Activated CD8-positive, alpha-beta memory T cell treated with anti-CD3 and anti-CD28 coated beads for 4 hours (primary cell): ENCODE measurements around the gene KIRREL3.

Experiments
- DNase-seq, 2 donors: peaks; one replicate each; pipeline ENCODE4 v3.0.0-alpha.2; 2020; ENCODE audit warnings: low read depth in 2 of 2

The KIRREL3 gene

DNA sequence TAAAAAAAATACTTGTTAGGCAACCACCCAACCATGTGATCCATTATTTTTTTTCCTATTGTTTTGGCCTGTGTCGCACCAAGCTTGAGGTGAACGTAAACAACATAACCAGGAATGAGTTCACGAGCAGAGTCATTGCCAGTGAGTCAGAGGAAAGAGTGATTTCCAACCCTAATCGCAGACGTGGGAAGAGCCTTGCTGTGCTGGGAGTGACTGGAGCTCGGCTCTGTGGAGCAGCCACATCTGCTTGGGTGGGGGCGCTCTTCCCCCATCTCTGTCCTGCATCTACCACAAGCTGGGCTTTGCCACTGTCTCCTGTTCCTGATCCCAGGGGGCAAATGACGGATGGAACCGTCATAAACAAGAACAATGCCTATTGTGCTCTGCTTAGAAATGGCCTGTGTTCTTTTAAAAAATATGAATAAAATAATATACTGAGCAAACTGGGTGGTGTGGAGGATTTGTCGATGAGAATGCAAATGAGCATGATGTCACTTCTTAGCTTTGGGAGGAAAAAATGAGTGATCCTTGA is 210.0 kb downstream of the KIRREL3 start:
- no peak for DNase-seq

DNA sequence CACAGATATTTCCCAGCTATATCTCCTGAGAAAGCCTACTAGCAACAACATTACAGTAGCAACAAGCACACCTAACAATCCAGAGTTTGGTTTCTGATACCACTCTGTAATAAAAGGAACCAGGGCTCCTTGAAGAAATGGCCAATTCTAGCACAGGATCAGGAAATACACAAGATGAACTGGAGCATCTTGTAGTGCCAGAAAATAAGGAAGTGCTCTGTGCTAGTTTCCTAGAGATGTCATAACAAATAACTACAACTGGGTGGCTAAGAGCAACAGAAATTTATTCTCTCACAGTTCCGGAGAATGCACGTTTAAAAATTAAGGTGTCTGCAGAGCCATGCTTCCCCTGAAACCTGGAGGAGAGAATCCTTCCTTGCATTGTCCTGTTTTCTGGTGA is 217.8 kb downstream of the KIRREL3 start:
- no peak for DNase-seq

DNA sequence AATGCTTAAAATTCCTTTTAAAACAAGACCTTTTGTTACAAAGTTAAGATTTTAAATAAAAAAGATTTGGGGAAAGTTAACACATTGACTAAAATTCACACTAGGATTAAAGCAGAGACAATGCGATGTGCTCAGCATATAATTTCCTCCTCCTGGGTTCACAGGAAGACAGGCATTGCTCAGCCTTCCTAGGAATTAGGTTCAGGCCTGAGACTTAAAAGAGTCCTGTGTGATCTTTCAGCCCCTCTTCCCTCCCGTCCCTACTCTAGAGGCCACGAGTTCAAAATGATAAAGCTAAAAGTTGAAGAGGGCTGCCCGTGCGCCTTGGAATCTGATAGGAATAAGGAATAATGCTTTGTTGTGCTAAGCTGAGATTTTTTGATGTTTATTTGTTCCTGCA is 218.6 kb downstream of the KIRREL3 start:
- no peak for DNase-seq

DNA sequence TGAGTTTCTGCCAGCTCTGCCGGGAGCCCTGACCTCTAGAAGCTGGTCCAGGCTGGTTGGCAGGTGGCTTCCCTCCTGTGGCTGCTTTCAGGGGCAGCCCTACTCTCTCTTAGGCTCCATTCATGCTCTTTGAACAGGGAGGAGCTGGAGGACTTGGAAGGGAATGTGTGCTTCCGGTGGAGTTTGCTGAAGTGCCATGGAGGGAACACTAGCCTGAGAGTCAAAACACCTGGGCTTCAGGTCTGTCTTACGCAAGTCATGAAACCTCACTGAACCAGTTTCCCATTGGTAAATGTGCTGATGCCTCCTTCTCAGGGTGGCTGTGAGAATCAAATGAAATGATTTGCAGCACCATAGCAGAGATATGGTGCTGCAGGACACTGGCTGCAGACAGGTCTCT is 224.5 kb downstream of the KIRREL3 start:
- DNase-seq: no peak

DNA sequence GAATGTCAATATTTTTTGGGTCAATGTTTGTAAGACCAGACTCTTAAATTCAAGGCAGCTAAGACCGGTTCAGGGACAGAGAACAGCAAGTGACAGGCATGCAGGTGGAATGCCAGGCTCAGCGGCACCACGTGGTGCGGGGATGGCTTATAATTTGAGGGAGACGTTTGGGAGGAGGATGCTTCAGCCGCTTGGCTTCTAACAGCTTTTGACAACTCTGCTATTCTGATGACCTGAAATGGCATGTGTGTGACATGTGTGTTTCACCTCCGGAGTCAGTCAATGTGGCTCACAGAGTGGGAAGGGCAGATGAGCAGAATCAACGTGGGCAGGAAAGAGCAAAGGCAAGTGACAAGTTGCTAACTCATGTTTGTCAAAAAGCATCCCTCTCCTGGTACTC is 228.3 kb downstream of the KIRREL3 start:
- no peak for DNase-seq

DNA sequence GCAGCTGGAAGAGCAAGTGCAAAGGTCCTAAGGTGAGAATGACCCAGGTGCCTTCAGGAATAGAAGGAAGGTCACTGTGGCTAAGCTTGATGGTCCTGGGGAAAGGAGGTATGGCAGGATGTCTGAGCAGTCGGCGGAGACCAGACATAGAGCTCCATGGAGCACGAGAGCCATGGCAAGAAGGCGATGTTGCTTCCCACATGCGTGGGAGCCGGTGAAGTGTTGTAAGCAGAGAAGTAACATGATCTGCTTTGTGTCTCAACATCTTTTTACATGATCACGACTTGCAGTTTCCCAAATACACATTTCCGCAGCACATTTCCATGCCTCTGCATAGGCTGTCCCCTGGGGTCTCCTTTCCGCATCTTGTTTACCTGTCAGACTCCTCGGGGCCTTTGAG is 231.9 kb downstream of the KIRREL3 start:
- no peak for DNase-seq

DNA sequence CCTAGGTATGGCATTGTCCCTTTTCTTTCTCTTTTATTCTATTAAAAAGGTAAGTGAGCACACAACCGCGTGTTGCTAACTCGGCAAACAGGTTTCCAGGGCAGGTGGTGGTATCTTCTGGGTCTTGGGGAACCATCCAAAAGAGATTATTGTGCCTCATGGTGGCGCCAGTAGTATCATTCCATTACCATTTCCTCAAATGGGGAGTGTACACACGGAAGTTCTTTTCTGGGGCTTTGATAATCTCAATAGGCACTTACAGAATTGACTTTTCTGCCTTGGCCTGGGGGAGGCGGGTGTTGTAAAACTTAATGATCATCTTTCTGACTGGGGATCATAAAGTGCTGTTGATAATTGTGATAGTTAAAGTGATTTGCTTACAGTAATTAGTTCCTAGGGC is 234.1 kb downstream of the KIRREL3 start:
- DNase-seq: no peak

DNA sequence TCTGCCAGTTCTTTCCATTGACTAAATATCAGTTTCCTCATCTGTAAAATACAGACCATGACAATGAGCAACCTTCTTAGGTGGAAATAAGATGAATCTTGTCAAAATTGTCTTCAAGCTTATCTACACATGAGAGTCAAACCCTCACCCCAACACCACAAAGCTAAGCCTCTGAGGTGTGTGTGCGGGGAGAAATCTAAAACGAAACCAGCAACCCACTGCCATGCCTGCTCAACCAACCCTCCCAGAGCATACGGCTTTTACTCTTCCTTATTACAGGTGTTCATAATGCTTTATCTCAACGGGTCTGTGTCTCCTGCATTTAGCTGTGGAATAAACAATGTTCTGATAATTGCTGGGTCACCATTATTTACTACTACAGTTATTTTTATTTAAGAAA is 235.4 kb downstream of the KIRREL3 start:
- no peak for DNase-seq

DNA sequence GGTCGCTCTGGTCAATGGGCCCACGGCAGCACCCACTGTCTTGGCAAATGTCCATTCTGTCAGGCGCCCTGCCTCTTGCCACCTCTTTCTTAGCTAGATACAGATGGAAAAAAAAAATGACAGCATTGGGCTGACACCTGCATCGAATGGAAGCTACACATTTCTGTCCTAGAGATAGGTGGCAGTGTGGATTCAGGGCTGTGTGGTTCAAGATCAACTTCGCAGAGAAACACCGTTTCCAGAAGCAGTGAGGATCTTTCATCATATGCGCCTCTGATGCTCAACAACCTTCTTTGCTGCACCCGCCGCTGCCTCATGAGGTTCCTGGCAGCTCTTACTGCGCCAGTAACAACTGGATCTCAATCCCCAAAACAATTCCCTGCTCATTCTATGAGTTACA is 236.3 kb downstream of the KIRREL3 start:
- no peak for DNase-seq

DNA sequence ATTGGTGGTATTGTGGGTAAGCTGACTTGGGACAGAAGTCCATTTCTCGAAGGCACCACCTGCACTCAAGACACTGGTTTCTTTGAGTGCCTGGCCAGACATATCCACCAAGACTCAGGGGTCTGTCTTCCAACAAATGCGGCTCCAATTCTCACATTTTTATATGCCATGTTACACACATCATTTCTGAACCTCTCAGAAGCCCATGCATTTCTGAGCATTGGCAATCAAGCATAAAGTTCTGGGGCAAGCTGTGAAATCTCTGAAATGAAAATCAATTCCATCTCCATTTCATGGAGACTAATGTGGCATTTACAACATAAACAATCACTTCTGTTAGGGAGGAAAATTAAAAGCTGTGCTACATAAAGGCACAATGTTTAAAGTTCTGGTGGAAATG is 243.7 kb downstream of the KIRREL3 start:
- DNase-seq: no peak

DNA sequence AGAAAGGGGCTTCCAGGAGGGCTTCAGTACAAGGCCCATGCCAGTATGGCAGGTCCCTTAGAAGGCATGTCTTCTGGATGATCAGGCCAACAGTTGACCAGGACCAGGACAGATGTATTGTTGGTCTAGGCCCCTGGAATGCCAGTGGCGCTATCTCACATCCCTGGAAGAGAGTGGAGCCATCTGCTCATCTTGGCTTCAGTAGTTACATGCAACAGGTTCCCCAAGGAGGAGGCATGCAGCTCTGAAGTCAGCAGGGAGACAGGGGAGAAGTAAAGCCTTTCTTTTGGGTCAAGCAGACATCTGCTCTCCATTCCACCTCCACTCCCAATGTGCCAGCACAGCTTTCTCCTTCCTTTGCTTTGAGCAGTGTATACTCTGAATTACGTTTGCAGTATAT is 244.1 kb downstream of the KIRREL3 start:
- no peak for DNase-seq

DNA sequence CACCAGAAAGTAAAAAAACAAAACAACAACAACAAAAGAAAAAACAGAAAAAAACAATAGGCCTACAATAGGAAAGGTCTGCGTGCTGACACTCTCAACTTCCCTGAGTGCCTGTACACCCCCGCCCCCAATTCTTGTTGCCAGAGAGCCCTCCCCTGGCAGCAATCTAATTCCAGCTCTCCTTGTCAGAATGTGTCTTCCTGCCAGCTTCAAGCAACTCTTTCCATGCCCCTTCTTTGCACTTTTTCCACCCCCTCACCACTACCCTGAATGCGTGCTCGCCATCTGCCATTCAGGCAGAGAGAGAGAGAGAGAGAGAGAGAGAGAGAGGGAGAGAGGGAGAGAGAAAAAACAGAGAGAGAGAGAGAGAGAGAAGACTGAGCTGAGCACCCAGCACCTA is 245.0 kb downstream of the KIRREL3 start:
- no peak for DNase-seq

DNA sequence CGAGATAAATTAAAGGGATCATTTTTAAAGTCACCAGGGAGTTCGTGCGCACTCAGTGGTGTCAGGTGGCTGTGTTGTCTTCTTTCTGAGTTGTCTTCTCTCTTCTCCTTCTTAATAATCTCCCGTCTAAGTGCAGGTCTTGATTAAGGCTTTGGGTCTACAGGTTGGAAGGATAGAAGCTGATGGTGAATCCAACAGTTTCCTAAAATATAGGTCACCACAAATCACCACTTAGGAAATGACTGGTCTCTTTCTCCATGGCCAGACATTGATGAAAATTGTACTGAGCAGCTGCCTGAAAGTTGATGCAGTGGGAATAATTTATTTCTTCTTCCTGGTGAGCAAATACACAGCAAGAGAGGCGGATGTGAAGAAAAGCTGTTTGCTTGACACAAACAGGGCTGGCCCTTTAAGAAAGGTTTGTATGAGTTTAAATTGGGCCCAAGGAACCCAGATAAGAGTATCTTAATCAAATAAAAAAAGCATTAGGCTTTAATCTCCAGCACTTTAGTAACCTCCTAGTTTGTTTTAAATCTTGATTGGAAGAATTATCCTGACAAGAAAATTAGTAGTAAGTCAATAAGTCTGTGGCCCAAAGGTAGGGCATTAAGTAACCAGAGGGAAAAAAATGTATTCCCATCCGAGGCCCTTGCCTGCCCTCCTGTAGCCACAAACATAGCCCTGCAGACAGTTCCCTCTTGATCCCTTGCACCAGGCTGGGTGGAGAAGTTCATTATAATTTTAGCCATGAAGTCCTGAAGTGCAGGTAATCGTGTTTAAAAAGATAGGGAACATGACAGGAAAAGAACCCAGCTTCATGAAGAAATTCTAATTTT is 245.8 kb downstream of the KIRREL3 start:
- no peak for DNase-seq

DNA sequence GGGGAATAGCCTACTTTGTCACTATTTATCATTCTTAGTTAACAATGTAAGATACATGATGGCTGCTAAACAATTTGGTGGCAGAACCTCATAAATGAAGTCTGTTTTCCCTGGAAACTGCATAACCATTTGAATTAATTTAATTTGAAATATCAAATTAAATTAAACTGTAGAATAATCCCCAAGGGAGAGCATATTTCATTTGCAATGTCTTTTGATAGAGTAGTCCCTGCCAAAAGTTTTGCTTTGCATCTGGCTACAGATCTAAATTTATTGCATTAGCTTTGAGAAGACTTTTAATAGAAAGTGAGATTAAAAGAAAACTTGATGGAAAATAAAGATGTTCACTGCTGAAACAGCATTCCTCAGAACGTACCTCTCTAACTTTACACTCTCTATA is 246.6 kb downstream of the KIRREL3 start:
- no peak for DNase-seq

DNA sequence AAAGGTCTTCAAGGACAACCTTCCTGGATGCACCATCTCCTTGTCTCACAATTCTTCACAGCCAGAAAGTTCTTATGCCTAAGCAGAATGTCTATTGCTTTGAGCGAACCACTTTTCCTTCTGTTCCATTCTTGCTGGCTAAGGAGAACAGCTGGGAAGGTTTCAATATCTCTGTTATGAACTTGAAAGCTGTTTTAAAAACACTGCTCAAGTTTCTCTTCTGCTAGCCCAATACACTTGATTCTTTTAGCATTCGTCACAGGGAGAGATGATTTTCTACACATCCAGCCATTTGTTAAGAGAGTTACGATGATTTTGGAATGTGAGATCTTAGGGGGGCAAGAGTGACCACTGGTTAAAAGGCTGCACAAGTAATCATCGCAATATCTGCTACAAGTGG is 249.3 kb downstream of the KIRREL3 start:
- DNase-seq: no peak

DNA sequence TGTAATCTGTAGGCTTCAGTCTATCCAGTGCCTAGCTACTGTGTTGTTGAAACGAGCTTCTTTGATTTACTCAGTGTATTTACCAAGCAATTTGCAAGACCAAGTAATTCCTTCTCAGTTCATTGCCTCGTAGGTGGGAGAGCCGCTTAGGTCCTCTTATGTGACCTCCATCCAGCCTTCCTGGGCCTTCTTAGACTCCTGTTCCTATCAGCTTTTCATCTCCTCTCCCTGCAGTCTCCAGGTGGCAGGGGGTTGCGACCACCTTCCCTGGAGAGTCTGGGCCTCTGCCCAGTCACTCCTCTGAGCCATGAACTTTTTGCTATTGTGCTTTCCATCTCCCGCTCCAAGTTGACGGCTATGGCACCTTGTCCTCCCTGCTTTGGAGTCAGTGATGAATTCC is 251.8 kb downstream of the KIRREL3 start:
- no peak for DNase-seq

DNA sequence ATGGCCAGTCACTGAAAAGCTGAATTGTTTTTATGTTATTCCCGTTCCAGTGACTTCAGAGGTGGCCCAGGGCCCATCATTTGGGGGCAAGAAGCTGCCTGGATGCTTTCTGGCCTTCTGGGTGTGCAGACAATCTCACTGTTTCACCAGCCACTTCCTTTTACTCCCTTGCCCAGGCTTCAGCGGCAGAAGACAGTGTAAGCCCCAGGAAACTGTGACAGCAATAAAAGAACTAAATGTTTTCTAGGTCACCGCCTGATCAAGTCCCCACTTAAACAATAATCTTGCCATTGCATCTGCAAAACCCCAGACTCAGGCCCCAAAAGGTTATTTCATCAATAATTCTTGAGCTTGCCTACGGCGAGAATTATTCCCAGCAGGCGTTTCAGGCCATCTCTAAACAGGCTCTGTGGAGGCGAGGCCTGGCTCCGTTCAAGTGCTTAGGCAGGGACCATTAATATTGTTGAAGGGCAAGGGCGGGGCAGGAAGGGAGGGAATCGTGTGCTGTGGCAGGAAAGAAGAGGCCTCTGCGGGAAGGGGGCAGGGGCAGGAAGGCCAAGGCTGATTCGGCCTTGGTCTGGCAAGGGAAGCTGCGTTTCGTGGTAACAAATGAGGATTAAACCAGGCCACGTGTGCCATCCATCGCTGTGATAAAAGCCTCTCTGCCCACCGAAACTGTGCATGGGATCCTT is 252.3 kb downstream of the KIRREL3 start:
- no peak for DNase-seq

DNA sequence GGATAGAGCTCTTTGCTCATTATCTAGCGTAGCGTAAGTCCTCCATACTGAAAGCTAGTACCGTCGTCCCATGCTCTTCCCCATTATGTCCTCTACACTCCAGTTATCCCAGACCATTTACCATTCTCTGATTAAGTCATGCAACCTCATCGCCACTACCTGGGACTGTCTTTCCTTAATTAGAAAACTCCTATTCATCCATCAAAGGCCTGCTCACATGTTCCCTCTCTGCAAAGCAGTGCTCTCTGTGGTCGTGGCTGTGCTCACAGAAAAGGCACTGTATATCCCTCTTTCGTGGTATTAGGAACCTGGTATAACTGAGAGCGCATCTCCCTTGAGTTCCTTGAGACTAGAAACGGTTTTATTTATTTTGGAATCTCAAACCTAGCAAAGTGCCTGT is 253.3 kb downstream of the KIRREL3 start:
- DNase-seq: no peak

DNA sequence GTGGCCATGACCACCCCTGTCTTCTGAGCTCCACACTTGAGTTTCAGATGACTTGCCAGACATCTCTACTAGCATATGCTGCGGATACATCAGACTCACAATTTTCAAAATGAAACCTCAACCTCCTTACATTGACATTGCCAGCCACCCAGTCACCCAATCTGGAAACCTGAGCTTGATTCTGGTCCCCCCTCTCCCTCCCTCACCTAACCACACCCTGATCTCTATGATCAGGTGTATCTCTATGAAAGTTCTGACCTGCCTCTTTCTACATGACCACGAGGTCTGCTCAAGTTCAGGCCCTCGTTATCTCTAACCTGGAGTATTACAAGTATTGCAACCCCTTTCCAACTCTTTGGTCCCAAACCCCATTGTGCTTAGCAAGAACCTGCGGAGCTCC is 254.1 kb downstream of the KIRREL3 start:
- no peak for DNase-seq

DNA sequence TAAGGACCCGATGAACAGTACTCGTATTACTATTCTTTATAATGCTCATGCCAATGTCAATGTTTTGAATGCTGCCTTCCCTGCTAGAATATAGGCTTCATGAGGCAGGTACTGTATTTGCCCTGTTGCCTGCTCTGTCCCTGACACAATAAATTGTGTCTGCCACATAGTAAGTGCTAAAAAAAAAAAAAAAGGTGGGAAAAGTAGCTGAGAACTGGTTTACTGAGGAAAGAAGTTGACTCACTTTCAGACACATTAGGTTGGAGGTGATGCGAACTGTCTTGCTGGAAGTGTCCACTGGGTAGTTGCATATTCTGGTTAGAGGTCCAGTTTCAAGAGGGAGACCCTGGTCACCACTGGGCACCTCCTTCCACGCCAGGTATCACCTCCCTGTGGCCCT is 255.9 kb downstream of the KIRREL3 start:
- DNase-seq: no peak

DNA sequence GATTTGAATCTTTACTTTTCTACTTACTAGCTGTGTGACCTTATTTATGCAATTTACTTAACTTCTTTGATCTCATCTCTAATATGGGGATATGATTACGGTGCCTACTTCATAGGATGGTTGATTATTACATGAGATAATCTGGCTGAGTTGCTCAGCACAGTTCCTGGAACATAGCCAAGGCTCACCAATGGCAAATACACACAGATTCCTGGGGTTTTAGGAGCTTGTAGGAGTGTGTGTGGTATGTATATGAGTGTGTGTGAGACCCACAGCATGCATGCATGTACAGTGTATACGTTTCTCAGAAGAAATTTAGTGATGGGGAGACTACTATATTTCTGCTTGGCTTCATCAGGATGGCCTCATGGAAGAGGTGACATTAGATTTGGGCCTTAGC is 256.9 kb downstream of the KIRREL3 start:
- no peak for DNase-seq

DNA sequence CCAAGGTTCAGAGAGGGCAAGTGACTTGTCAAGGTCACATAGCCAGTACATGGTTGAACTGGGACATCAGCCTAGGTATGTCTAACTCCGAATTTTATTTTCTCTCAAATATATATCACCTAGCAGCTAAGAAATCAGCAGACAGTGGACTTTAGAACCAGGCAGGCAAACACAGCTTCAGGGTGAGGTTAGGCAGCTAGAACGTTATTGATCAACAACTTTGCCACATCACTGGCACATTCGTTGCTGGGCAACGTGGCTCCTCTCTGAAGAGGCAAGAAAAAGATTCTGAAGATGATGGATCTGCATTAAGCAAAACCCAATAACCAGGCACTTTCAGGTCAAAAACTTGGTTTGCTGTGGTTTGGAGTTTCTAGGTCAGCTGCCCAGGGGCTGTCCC is 258.0 kb downstream of the KIRREL3 start:
- no peak for DNase-seq

DNA sequence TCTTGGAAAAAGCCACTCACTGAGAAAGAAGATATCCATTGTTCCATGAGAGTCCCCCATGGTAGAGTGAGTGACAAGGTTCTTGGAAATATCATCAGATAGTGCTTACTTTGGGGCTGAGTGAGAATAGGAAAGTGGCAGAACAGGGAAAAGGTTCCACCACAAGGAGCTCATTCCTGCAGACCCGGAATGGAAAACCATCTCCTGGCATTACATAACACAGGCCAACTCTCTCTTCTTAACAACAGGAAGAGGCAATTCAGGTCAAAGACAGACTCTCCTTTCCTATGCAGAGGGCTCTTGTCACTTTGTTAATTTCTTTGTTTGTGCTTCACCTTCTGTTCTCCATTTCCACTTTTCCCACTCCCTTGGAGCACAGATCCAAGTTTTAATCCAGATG is 259.7 kb downstream of the KIRREL3 start:
- no peak for DNase-seq
